Tibial artery (tissue), 4 donors: ENCODE results near the gene IFNL3.

Experiments
- DNase-seq, 2 donors: peaks; one replicate each; pipeline ENCODE4 v3.0.0-alpha.2; 2019
- H3K27ac ChIP-seq, 2 donors: fragments of 200-600 bp; sonication (generic) in 1 of 2; 1 replicate in 1 of 2; 2 replicates in 1 of 2; pipeline ENCODE4 v1.5.1; 2018 to 2019; ENCODE audit warnings: mild to moderate bottlenecking in 1 of 2
- H3K27me3 ChIP-seq, 2 donors: fragments of 200-600 bp; sonication (generic) in 1 of 2; one replicate each; pipeline versions ENCODE4 v1.5.1 to v1.6.0; 2016 to 2019
- H3K36me3 ChIP-seq, 3 donors: fragments of 200-600 bp; sonication (generic) in 2 of 3; one replicate each; pipeline ENCODE4 v1.5.1; 2016 to 2019; ENCODE audit warnings: mild to moderate bottlenecking in 2 of 3
- H3K4me1 ChIP-seq, 4 donors: fragments of 200-600 bp; sonication (generic) in 2 of 4; 1 replicate in 3 of 4; 2 replicates in 1 of 4; pipeline ENCODE4 v1.5.1; 2016 to 2019
- H3K4me3 ChIP-seq, 2 donors: fragments of 200-600 bp; sonication (generic) in 1 of 2; 1 replicate in 1 of 2; 2 replicates in 1 of 2; pipeline ENCODE4 v1.5.1; 2018 to 2019; ENCODE audit warnings: mild to moderate bottlenecking in 2 of 2
- H3K9me3 ChIP-seq, 3 donors: fragments of 200-600 bp; sonication (generic) in 1 of 3; one replicate each; pipeline ENCODE4 v1.5.1; 2016 to 2019
- intact Hi-C: fragments of 100-400 bp; cut with DNase I; formaldehyde crosslinking; loops from one replicate; pipeline ENCODE4 v1.15.0; 2023; ENCODE audit warnings: low total_unique reads
- TF ChIP-seq, protein P1 (sequence below), 2 experiments: fragments of 200-600 bp in 1 of 2; fragments of 450-650 bp in 1 of 2; IDR thresholded peaks; one replicate each; pipeline ENCODE4 v1.5.1; 2017 to 2019; ENCODE audit warnings: antibody characterized with exemption in 2 of 2, mild to moderate bottlenecking in 1 of 2, moderate library complexity in 1 of 2

The IFNL3 gene

DNA sequence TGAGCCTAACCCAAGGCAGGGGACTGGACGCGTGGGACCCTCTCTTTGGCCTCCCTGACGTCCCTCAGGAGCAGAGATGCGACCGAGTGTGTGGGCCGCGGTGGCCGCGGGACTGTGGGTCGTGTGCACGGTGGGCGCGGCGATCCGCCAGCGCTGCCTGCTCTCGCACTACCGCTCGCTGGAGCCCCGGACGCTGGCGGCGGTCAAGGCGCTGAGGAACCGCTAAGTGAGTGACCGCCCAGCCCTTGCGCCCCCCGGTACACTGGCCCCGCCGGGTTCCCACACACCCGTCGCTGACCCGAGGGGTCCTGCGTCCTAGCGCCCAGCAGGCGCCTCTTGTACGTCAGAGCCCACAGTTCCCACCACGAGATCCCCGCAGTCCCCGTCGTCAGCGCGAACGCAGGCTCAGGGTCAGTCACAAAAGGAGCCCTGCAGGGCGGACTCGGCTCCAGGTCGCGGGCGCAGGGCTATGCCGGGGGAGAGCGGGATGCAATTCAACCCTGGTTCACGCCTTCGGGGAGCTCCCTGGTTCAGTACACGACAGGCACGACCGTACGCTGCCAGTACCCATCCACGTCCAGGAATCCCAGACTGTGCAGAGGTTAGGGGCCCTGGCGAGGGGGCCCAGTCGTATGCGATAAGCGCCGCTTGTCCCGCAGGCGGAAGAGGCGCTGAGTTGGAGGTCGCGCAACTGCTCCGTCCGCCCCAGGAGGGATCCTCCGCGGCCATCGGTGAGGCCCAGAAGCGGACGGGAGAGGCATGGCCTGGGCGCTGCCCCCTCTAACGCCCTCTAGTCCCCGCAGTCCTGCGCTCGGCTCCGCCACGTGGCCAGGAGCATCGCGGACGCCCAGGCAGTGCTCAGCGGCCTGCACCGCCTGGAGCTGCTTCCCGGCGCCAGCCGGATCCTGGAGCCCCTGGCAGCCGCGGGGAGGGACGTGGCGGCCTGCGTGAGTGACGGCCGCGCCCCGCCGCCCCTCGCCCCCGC, 19.8 kb upstream of the IFNL3 start:
- H3K27ac ChIP-seq, result no peak overlapping the region
- intact Hi-C loops, result no loop called here
- TF ChIP-seq, protein P1, sequence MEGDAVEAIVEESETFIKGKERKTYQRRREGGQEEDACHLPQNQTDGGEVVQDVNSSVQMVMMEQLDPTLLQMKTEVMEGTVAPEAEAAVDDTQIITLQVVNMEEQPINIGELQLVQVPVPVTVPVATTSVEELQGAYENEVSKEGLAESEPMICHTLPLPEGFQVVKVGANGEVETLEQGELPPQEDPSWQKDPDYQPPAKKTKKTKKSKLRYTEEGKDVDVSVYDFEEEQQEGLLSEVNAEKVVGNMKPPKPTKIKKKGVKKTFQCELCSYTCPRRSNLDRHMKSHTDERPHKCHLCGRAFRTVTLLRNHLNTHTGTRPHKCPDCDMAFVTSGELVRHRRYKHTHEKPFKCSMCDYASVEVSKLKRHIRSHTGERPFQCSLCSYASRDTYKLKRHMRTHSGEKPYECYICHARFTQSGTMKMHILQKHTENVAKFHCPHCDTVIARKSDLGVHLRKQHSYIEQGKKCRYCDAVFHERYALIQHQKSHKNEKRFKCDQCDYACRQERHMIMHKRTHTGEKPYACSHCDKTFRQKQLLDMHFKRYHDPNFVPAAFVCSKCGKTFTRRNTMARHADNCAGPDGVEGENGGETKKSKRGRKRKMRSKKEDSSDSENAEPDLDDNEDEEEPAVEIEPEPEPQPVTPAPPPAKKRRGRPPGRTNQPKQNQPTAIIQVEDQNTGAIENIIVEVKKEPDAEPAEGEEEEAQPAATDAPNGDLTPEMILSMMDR (IDR thresholded peaks at IDR 0.05), result no peak
- H3K4me1 ChIP-seq, result peaks cover 0 to 16% (median 5%) of the 10 kb centered on the region in 4 donors
- DNase-seq, result no peak
- H3K4me3 ChIP-seq, result no peak overlapping the region
- H3K9me3 ChIP-seq, result no peaks in the 10 kb centered on the region
- no peaks in the 10 kb centered on the region for H3K36me3 ChIP-seq
- peaks cover 0 to 80% of the 10 kb centered on the region in 2 donors for H3K27me3 ChIP-seq

DNA sequence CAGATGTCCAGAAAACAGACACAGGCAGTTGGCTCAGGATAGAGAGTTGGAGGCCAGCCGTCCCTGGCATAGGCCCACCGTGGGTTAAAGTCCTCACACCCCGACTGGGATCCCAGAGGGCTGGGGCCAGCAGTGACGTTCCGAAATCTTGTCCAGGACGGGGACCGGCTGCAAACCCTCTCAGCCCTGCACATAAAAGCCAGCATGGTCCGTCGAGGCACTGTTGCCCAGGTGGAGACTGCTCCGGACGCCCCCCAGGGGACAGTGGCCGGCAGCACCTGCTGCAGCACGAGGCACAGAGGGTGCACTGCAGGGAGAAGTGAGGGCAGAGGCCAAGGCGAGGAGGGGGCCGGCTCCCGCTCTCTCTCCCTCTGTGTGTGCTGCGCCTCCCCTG, 19.1 kb upstream of the IFNL3 start:
- peaks cover 0 to 74% of the 10 kb centered on the region in 2 donors for H3K27me3 ChIP-seq

DNA sequence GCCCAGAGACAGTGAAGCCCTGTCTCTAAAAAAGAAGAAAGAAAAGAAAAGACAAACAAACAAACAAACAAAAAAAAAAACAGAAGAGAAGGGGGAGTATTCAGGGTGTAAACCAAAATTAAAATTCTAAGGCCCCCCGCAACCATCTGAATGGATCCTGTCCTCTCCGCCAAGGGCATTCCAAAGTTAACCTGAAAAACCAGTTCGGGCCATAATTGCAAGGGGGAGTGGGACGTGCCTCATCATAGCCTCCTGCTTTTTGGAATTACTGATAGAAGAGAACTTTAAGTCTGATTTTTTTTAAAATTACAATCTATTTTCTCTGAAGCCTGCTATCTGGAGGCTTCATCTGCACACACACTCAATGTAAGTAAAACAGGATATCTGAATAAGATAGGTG, 17.7 kb upstream of the IFNL3 start:
- Histone ChIP-seq H3K4me1 (peaks cover 0 to 16% (median 5%) of the 10 kb centered on the region in 4 donors), H3K9me3 (no peaks in the 10 kb centered on the region), H3K27ac (no peak overlapping the region), H3K36me3 (no peaks in the 10 kb centered on the region), H3K27me3 (peaks cover 0 to 77% of the 10 kb centered on the region in 2 donors), H3K4me3 (no peak overlapping the region)
- no peak for DNase-seq
- intact Hi-C loops, result no loop called here
- TF ChIP-seq, protein P1 (IDR thresholded peaks at IDR 0.05), result no peak

More for the DNA sequence above, 19.1 kb upstream of the IFNL3 start:
- DNase-seq, result no peak
- intact Hi-C loops, result no loop called here
- H3K4me3 ChIP-seq, result no peak overlapping the region
- no peaks in the 10 kb centered on the region for H3K9me3 ChIP-seq
- H3K36me3 ChIP-seq, result no peaks in the 10 kb centered on the region
- no peak overlapping the region for H3K27ac ChIP-seq
- TF ChIP-seq, protein P1 (IDR thresholded peaks at IDR 0.05), result no peak
- H3K4me1 ChIP-seq, result peaks cover 0 to 16% (median 5%) of the 10 kb centered on the region in 4 donors

DNA sequence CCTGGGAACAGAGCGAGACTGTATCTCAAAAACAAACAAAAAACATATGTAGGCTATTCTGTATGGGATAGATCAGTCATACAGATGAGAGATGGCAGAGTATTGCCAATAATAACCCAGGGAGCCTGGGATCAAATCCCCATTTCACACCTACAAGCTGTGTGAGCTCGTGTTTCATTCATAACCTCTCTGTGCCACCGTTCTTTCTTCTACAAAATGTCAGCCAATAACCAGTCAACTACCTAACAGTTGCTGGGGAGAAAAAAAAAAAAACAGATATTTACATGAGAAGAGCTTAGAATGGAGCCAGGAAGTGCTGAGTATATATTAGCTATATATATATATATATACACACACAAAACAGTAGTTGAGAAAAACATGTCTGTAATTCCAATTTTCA, 16.9 kb upstream of the IFNL3 start:
- H3K36me3 ChIP-seq, result no peaks in the 10 kb centered on the region
- no peak overlapping the region for H3K27ac ChIP-seq
- H3K27me3 ChIP-seq, result peaks cover 0 to 76% of the 10 kb centered on the region in 2 donors
- no peak for DNase-seq
- TF ChIP-seq, protein P1 (IDR thresholded peaks at IDR 0.05), result no peak
- H3K4me3 ChIP-seq, result no peak overlapping the region
- H3K4me1 ChIP-seq, result peaks cover 0 to 16% (median 5%) of the 10 kb centered on the region in 4 donors
- H3K9me3 ChIP-seq, result no peaks in the 10 kb centered on the region
- intact Hi-C loops, result no loop called here

DNA sequence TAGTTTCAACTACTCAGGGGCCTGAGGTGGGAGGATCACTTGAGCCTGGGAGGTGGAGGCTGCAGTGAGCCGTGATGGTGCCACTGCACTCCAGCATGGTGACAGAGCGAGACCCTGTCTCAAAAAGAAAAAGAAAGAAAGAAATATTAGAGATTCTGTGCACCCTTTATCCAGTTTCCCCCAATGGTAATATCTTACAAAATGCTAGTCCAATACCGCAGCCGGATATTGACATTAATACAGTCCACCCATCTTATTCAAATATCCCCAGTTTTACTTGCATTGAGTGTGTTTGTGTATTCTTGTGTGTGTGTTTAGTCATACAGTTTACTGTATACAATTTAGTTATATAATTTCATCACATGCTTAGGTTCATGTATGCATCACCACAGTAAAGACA, 12.4 kb upstream of the IFNL3 start:
- peaks cover 0 to 55% of the 10 kb centered on the region in 2 donors for H3K27me3 ChIP-seq

More for the DNA sequence above, 12.4 kb upstream of the IFNL3 start:
- intact Hi-C loops, result no loop called here
- Histone ChIP-seq H3K9me3 (no peaks in the 10 kb centered on the region), H3K27ac (no peak overlapping the region), H3K4me3 (no peak overlapping the region), H3K4me1 (no peaks in the 10 kb centered on the region), H3K36me3 (no peaks in the 10 kb centered on the region)
- TF ChIP-seq, protein P1 (IDR thresholded peaks at IDR 0.05), result no peak
- DNase-seq, result no peak
